NCI-H1048 (cell line): ENCODE data around the gene FKBP11.
A peak's percentile ranks its signal among the peaks of the same experiment; 100 is the strongest.

Experiments used
- DNase-seq: peaks from one replicate; lab custom pipeline; 2025; lab: John Stamatoyannopoulos, UW

FKBP11 gene

DNA sequence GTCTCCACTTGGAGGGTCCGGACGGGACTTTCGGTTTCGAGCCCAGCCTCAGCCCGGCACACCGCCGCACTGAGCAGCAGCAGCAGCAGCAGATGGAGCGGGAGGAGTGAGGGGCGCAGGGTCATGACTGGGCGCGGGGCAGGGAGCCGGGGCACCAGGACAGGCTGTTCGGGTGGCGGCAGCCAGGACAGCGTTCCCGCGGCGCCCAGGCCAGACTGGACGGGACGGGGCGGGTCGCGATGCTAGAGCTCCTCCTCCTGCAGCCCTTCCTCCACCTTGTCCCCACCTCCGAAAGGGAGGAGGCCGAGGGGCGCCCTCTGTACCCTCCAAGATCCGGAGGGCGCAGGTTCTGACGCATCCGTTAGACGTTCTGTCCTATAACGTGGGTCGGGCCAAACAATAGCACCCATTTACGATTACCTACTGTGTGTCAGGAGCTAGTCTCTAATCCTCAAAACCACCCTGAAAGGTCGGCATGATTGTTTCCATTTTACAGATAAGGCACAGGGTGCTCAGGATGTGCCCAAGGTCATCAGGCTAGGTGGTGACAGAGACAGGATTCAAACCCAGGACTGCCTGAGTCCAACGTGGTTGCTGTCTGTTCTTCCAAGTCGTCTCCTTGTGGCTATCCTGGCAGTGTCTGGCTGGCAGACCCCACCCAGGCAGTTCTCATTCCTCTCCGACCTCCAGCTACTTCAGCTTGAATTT, at the start of gene FKBP11:
Gene FKBP11, minus strand, starts transcription at position 189 of the 708 bp plus-strand sequence. Its CDS starts 64 bp downstream, at position 125.
- no peak for DNase-seq

DNA sequence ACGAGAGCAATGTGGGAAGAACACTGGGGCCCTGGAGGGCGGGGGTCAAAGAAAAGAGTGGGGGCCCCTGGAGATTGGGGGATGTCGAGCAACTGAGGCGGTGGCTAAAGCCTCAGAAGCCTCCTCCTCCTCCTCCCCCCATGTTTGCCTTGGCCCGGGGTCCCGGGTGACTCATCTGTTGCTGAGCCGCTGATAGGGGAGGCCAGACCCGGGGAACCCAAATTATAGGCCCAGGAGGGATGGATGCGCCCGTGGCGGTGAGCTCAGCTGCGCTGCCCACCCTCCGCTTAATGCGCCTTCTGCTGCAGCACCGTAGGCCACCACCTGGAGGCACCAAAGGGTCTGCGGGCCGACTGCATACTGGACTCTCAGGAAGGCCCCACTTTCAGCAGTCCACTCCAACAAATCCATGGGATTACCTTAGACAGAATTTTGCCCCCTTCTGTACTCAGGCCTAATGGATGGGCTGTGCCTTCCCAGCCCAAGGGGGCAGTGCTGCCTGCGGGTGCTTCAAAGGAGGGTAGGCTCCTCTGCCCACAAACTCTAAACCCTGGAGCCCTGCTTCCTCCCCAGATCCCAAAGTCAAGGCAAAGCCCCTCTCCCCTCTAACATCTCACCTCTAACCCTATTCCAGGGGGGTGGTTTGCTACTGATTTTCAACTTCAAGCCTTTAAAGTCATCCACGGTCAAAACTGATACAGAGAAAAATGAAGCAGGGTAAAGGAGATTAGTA, 48.8 kb upstream of the FKBP11 start:
- DNase-seq: no peak

DNA sequence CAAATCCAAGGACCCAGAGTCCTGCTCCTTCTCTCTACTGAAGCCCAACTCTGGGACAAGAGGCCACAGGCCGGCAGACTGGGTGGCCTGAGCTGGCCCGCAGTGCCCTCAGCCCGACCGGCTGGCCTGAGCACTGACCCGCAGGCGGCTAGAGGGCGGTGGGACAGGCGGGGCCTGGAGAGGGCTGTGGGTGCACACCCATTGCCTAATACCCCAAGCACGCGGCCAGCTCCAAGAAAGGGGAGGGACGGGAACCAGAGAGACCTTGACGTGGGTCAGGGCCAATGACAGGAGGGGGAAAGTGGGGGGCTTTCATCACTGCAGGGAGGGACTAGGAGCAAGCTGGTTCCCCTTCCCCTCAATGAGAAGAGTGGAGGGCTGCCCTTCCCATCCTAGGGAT, 48.2 kb upstream of the FKBP11 start:
- no peak for DNase-seq

DNA sequence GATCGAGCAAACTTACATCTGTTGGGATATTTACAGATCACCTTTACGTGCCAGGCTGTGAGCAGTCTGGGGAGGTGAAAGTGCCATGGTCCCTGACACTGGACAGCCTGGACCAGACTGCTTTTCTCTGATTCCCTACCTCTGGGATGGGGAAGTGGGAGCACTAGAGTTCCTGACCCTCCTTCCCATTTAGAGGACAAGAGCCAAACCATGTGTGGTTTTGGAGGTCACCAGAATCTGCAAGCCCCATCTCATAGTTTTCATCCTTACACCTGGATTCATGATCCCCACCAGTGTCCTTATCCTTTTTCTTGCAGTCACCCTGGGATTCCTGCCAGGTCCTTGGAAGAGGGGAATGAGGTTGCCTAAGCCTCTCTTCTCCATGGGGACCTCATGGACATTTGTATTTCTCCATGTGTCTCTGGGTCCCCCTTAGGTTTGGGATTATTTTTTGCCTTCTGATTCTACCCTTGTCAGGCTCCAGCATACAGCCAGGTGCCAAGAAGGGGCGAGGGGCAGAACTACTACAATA, 47.7 kb upstream of the FKBP11 start:
- DNase-seq: no peak

DNA sequence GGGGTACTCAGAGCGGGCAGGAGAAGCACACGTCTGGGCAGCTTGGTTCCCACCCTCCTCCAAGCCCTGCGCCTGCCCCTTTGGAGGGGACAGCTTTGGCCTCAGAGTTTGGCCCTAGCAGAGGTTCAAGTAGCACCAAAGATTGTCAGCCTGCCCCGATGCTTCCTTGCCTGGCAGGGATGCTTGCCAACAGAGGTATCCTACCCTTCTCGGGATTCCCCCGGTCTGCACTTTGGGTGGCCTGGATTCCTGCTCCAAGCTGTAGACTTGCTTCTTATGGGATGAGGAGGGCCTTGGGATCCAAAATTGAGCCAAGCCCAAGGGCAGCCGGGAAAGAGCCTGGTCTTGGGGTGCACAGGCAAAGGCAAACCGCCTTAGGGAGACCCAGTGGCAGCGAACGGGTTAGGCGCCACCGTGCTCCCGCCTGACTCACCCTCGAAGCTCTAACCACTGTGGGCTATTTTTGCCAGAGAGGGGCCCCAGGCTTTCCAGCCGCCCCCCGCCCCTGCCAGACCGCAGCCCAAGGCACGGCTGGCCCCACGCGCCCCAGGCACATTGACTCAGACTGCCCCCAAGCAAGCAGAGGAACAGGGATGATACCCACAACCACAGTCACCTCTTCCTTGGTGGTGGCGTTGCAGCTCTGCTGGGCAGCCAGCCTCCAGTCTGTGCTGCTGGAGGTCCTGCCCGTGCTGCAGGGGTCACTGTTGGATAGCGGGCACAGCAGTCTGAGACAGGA, 47.1 kb upstream of the FKBP11 start:
- DNase-seq: no peak

DNA sequence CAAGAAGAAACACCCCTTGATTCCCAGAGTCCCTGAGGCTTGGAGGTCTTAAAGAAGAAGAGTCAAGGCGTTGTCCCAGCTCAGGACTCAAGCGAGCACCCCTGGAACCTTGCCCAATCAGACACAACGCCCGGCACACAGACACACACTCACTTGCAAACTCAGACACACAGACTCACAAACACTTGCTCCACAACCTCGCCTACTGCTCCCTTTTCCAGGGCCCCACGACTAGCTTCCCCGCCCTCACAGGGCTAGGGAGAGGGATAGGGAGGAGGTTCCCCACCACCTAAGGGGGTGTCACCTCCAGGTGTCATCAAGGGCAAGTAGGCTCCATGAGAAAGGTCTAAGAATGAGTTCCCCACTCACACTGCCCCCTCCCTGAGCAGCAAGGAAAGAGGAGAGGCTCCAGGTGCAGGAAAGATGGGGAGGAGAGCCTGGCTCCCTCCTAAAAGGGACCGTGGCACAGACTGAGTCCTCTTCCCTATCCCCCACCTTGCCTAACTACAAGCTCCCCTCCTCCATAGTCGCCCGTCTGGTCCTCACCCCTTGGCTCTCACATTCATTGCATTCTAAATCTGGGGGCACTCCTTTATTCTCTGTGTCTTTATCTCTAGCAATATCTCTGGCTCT, 45.5 kb upstream of the FKBP11 start:
- no peak for DNase-seq

DNA sequence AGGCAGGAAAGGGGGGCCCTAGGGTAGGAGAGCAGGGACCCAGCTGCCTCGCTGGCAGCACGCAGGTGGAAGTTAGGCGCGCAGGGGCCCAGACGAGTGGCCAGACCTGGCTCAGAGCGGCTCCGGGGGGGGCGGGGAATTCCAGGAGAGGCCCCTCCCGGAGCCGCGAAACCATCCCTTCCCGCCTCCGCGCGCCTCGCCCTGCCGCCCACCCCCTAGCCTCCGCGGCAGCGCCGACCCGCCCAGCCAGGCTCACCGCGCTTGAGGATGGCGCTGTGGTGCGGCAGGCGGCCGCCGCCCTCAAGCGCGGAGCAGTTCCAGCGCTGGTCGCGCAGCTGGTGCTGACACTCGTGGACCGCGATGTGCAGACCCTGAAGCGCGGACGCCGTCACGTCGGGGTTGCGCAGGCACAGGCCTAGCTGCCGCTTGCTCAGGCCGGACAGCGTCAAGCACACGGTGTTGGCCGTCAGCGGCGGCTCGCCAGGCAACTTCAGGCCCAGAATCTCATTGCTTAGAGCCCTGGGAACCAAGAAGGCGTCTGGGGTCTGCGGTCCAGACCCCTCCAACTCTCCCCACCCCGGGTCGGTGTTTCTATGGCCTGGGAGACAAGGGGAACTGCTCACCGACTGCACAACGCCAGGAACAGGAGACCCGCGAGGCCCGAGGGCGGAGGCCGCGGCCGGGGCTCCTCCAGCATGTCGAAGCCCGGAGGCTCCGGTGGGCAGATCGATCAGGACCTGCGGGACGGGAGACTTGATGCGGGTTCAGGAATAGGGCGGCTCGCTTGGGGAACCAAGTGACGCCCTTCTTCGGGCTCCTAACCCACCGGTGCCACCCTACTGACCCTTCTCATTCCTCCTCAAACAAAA, 44.8 kb upstream of the FKBP11 start:
- DNase-seq: no peak

DNA sequence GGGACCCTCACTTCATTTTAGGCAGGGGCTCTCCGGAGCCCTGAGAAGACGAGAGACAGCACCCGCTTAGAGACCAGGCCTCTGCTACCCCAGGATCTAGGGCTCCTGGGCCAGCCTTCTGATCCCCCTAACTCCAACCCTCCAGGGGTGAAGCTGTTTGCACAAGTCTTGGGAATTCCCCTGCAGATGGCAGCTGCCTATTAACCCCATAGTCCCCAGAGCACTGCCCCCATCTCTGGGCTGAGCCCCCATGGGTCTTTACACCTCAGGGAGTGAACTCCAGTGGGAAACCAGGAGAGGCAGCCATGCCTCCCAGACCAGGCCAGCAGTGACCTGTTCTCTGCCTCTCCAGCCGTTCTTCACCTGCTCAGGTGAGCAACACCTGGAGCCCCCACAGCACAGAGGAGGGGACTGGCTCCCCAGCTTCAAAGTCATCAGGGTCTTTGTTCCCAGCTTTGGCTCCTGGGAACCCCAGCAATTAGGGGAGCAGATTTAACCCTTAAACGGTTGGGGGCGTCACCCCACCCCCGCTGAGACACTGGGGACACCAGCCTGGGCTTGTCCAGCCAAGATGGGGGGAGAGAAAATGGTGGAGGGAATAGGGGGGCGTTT, 44.0 kb upstream of the FKBP11 start:
- no peak for DNase-seq

DNA sequence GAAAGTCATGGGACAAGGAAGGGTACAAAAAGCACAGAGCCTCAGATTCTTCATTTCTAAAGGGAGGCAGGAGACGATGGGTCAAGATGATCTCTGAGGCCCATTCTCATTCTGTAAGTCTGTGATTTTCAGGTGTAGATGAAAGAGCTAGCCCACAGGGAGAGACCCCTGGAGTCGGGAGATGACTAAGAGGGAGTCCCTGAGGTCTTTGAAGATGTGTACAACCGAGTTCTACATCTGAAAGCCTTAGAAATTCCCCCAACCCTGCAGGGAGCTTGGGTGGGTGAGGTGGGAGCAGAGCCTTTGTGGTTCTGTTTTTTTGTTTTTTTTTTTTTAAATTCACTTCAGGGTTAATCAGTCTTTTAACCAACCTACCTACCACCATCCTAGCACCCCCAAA, 43.2 kb upstream of the FKBP11 start:
- DNase-seq: no peak

DNA sequence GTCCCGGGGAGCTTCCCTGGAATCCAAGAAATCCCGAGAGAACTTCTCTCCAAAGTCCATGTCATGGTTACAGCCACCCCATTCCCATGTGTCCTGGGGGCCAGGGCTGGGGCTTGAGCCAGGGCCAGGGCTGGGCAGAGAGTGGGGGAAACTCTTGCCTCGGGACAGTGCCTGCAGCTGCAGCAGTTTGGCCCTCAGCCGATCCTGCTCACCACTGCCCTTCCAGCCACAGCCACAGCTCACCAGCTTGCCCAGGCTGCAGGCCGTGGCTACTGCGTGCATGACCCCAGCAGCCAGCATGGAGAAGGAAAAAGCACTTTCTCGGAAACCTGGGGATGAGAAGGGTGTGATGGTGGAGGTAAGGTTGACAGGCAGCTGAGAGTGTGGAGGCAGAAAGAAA, 42.7 kb upstream of the FKBP11 start:
- no peak for DNase-seq

DNA sequence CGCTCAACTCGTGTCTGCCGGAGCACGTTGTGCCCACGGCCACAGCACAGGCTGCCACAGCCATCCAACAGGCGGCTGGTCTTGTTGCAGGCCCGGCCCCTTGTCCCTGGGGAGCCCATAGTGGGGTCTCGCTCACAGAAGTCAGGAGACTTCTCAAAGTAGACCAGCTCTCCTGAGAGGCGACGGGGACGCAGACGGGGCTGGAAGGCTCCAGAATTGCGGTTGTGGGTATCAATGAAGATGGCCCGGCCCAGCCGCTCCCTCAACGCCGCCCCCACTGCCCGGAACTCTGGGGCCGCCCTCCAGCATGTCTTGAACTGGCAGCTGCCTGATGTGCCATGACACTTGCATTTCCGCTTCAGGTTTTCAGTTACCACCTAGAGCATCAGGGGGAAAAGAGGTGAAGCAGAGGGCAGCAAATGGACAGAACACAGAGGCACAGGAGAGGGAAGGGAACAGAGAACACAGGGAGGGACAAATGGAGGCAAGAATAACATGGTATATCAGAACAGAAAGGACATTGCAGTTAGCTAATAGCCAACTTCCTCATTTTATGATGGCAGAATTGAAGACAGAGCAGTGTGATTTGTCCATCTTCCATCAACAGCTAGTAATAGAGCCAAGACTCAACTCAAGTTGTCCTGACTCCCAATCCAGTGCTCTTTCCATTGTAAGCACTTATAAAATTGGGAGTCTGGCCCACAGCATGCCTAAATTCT, 41.0 kb upstream of the FKBP11 start:
- no peak for DNase-seq

DNA sequence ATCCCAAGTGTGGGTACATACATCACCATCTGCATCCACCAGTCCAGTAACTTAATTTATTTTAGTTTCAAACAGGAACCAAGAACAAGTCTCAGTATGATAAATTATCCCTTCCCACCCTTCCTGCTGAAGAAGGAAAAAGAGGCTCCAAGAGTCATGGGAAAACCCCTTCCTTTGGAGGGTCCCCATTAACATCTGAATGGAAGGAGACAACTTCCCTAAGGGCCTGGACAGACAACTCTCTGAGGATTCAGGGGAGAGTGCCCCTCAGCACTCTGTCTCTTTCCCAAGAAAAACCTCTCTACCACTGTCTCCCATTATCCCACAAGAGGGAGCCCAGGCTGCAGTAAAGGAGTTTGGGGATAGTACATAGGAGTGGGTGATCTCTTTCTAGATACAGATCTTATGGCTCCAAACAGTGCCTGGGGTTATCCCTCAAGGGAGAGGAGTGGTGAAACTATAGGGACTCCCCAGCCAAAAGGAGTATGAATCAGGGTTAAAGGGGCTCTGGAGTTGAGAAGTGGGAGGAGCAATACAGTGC, 40.1 kb upstream of the FKBP11 start:
- no peak for DNase-seq

DNA sequence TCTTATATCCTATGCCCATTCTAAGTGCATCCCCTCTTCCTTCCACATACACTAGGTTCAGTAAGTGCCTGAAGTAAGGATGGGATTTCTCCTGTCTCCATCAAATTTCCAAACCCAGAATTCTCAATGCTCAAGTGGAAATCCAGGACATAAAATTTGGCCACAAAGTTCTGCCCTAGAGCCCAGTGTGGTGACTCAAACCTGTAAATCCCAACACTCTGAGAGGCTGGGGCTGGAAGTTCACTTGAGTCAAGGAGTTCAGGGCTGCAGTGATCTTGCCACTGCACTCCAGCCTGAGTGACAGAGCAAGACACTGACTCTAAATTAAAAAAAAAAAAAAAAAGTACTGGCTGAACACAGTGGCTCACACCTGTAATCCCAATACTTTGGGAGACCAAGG, 36.5 kb upstream of the FKBP11 start:
- no peak for DNase-seq

DNA sequence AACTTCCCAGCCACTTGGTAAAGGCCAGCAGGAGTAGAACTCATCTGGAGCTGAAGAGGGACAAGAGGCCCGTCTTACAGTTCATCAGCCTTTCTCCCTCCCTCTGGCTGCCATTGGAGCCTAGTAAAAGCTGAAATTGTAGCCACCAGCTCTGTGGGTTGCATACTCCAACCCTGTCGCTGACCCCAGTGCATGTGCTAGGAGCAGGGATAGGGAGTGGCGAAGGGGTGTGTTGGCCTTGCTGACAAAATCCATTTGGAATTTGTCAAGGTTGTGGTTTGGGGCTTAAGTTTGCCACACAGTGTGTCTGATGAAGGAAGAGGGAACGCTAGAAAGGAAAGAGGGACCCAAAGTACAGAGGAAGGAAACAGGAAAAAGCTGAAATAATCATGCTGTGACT, 36.0 kb upstream of the FKBP11 start:
- DNase-seq: no peak

DNA sequence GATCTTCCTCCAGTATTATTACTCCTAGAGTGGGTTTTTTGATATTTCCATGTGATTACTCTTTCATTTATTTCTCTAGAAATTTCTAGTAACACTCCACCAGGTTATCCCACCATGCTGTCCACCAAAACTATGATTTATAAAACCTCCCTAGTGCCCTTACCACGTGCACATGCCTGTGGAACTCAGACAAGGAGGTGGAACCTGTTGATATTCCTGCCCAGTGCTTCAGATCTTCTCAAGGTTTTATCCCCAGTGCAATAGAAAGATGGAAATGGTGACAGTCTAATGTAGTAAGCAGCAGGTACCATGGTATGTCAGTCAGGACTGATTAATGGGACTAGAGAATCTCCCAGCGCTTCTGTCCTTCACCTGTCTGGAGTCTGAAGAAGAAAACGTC, 35.5 kb upstream of the FKBP11 start:
- no peak for DNase-seq

DNA sequence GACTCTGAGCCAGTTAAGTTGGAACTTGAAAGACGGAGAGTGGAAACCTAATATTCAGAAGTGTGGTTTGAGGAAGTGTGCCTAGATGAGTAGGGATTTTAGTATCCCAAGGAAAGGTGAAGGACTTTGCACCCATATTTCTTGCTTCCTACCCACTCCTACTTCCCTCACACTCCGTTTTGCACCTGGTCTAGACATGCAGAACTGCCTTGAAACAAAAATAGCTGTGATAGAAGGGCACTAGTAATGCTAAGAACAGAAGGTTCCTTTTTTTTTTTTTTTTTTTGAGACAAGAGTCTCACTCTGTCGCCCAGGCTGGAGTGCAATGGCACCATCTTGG, 32.7 kb upstream of the FKBP11 start:
- DNase-seq: no peak

DNA sequence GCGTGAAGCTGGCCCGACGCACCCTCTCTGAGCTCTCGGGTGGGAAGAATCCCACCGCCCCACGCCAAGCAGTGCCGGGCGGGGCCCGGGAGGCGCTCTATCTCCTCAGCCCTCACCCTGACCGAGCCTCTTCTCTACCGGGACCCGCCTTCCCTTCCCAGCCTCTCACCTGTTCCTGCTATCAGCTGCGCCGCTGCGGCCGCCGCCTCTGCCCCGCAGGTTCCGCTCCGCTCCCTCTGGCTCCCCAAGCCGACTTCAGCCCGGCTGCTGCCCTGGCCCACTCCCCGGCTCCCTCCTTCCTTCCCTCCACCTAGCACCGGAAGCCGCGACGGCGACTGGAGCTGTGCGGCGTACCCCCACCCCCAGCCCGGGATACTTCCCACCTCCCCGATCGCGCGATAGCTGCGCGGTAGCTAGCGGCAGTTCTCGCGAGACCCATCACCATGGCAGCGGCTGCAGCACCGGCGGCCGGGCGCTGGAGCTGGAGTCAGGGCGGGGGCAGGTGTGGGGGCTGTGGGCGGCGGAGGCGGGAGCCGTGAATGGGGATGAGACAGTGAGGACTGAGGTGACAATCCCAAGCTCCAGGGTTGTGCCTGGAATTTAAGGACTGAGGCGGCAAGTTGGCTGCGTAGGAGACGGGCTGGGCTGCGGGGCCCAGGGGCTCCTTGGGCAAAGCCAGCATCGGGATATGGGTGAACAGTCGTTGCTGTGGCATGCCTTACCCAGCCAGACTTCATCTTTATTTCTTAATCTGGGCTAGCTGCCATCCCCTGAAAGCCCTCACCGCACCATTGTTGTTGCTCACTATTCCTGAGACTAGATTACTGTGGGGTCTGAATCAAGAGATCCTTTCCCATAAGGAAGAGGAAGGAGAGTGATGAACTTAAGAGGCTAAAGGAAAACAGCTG, 32.1 kb upstream of the FKBP11 start, which contains the start of gene ARF3:
Gene ARF3, minus strand, starts transcription at position 347 of the 908 bp plus-strand sequence. CDS start 16,392 bp downstream, outside the sequence.
- DNase-seq: peak; percentile 82

DNA sequence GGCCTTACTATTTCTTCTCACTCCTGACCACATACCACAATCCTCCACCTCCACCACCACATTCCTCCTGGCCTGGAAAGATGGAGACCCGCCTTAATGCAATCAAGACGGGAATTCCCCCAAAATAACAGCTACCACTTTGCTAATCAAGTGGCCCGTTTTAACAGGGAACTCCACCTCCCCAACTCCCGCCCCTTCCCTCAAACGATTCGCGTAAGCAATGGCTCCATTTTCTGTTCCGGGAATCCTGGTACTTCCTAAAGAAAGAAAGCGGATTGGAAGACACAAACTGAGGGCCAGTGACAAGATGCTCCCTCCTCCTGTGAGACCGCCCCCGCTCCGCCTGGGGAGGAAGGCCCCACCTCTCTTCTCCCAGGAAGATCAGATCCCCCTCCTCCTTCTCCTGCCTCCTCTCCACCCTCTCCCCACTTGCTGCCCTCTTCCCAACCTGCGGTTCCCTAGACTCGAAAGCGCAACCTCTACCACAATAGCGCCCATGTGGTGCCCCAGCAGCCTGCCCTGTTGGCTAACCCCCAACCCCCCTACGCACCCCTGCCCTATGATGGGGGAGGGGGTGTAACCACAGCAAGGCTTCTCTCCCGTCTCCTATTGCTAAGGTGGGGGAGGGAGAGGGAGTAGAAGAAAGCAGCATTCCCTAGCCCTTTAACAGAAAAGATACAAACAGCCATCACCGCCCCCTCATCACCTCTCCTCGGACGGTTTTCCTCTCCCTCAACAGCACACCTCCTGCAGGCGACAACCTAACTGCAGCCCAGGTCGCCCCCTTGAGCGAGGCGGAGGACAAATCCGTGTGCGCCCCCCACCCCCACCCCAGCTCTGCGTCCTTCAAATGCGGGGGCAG, 31.2 kb upstream of the FKBP11 start:
- DNase-seq: peak; percentile 73
